Sciatic nerve (tissue), 2 donors: ENCODE data around the gene KISS1R. TPM values are rescaled to one million over a fixed set of nuclear protein-coding genes. Genes with fewer than 3 reads are reported as not detected.
"Not testable (repeated sequence)": the region's sequence is repeated elsewhere in the genome, so short reads cannot be mapped to it uniquely, and the experiment has no call there.

Source experiments
- ATAC-seq: fragments of 200-7000 bp; cut with Tn5 transposase; one replicate; pipeline ENCODE4 v1.9.1; 2020; ENCODE audit warnings: mild to moderate bottlenecking, moderate library complexity
- DNase-seq: peaks from one replicate; pipeline ENCODE4 v3.0.0-alpha.2; 2020; ENCODE audit warnings: low spot score
- intact Hi-C: fragments of 100-400 bp; cut with DNase I; formaldehyde crosslinking; loops from one replicate; pipeline ENCODE4 v1.14.2; 2022
- total RNA-seq: library from RNA; stranded (reverse); fragmentation: NEBNext Ultra II Directional; extraction: Animal tissue kit (Norgen Biotek cat#: 25700); gene quantifications from one replicate; pipeline ENCODE4 v1.2.1, GENCODE V29; 2021
- donor health status: DM: no; HTN: no; CAD: no.
- donor health status: DM: no; HTN: no; CAD: no.

The KISS1R gene
- total RNA-seq: not detected

- ATAC-seq (no peak), DNase-seq (peak; percentile 62)
- intact Hi-C loops: loop anchor here (5.0 to 10.0 kb wide), 2 partner anchors 123 to 145 kb away; partner anchors contain the start of gene PTBP1
Observed at GRCh38 chr19:917323-918151, at the start of gene KISS1R. Gene KISS1R (plus strand): TSS chr19:917333. CDS start chr19:917503, 170 bp downstream.

GRCh38 chr19:867855-868457 lies 49.2 kb upstream of the KISS1R start:
- DNase-seq (no peak), ATAC-seq (no peak)
- intact Hi-C loops: no loop called here

- intact Hi-C loops: no loop called here
- DNase-seq: no peak
- peak; percentile 2 for ATAC-seq
Observed at GRCh38 chr19:868458-869244, 48.5 kb upstream of the KISS1R start.

GRCh38 chr19:869245-870177 lies 47.6 kb upstream of the KISS1R start:
- intact Hi-C loops: no loop called here
- DNase-seq (peak; percentile 87), ATAC-seq (peak; percentile 77)

GRCh38 chr19:870314-870713 lies 46.8 kb upstream of the KISS1R start:
- DNase-seq: no peak
- intact Hi-C loops: no loop called here
- ATAC-seq: no peak

GRCh38 chr19:870963-871401 lies 46.2 kb upstream of the KISS1R start:
- DNase-seq (no peak), ATAC-seq (no peak)
- intact Hi-C loops: no loop called here

GRCh38 chr19:871446-872265 lies 45.5 kb upstream of the KISS1R start:
- ATAC-seq (no peak), DNase-seq (no peak)
- intact Hi-C loops: no loop called here

- peak; percentile 79 for DNase-seq
- intact Hi-C loops: no loop called here
- ATAC-seq: peak; percentile 1
Observed at GRCh38 chr19:872266-872951, 44.7 kb upstream of the KISS1R start.

- DNase-seq: no peak
- intact Hi-C loops: no loop called here
- ATAC-seq: no peak
Observed at GRCh38 chr19:873084-873483, 44.0 kb upstream of the KISS1R start.

GRCh38 chr19:873561-874041 lies 43.5 kb upstream of the KISS1R start:
- ATAC-seq (no peak), DNase-seq (no peak)
- intact Hi-C loops: no loop called here

GRCh38 chr19:875265-875879 lies 41.8 kb upstream of the KISS1R start:
- intact Hi-C loops: no loop called here
- ATAC-seq: no peak
- peak; percentile 61 for DNase-seq

- ATAC-seq (no peak), DNase-seq (no peak)
- intact Hi-C loops: no loop called here
Observed at GRCh38 chr19:876089-876488, 41.0 kb upstream of the KISS1R start.

GRCh38 chr19:876780-877314 lies 40.3 kb upstream of the KISS1R start:
- intact Hi-C loops: no loop called here
- ATAC-seq (no peak), DNase-seq (no peak)

- DNase-seq, intact Hi-C loops, ATAC-seq: not testable (repeated sequence)
Observed at GRCh38 chr19:877992-878660, 39.0 kb upstream of the KISS1R start.

- intact Hi-C loops, ATAC-seq, DNase-seq: not testable (repeated sequence)
Observed at GRCh38 chr19:878751-879561, 38.2 kb upstream of the KISS1R start.
